Stimulated activated CD8-positive, alpha-beta memory T cell treated with anti-CD3 and anti-CD28 coated beads, Interleukin-12 subunit alpha, Interleukin-12 subunit beta, amount 100 ng/mL, for 1 hour (primary cell): ENCODE data around the gene SETX.
A peak's percentile ranks its signal among the peaks of the same experiment; 100 is the strongest.
"Not testable (repeated sequence)": the region's sequence is repeated elsewhere in the genome, so short reads cannot be mapped to it uniquely, and the experiment has no call there.

Experiments
- DNase-seq: peaks from one replicate; pipeline ENCODE4 v3.0.0-alpha.2; 2020; ENCODE audit warnings: low read depth

Gene SETX, protein sequence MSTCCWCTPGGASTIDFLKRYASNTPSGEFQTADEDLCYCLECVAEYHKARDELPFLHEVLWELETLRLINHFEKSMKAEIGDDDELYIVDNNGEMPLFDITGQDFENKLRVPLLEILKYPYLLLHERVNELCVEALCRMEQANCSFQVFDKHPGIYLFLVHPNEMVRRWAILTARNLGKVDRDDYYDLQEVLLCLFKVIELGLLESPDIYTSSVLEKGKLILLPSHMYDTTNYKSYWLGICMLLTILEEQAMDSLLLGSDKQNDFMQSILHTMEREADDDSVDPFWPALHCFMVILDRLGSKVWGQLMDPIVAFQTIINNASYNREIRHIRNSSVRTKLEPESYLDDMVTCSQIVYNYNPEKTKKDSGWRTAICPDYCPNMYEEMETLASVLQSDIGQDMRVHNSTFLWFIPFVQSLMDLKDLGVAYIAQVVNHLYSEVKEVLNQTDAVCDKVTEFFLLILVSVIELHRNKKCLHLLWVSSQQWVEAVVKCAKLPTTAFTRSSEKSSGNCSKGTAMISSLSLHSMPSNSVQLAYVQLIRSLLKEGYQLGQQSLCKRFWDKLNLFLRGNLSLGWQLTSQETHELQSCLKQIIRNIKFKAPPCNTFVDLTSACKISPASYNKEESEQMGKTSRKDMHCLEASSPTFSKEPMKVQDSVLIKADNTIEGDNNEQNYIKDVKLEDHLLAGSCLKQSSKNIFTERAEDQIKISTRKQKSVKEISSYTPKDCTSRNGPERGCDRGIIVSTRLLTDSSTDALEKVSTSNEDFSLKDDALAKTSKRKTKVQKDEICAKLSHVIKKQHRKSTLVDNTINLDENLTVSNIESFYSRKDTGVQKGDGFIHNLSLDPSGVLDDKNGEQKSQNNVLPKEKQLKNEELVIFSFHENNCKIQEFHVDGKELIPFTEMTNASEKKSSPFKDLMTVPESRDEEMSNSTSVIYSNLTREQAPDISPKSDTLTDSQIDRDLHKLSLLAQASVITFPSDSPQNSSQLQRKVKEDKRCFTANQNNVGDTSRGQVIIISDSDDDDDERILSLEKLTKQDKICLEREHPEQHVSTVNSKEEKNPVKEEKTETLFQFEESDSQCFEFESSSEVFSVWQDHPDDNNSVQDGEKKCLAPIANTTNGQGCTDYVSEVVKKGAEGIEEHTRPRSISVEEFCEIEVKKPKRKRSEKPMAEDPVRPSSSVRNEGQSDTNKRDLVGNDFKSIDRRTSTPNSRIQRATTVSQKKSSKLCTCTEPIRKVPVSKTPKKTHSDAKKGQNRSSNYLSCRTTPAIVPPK (N-terminal part only)

GRCh38 chr9:132354637-132355355, at the start of gene SETX:
Gene SETX (minus strand): TSS chr9:132354986. CDS start chr9:132349428, 5,558 bp downstream.
- DNase-seq: peak; percentile 92

- no peak for DNase-seq
Measured at GRCh38 chr9:132404228-132404881, 49.6 kb upstream of the SETX start.

GRCh38 chr9:132401824-132402223, 47.0 kb upstream of the SETX start:
- DNase-seq: no peak

DNA sequence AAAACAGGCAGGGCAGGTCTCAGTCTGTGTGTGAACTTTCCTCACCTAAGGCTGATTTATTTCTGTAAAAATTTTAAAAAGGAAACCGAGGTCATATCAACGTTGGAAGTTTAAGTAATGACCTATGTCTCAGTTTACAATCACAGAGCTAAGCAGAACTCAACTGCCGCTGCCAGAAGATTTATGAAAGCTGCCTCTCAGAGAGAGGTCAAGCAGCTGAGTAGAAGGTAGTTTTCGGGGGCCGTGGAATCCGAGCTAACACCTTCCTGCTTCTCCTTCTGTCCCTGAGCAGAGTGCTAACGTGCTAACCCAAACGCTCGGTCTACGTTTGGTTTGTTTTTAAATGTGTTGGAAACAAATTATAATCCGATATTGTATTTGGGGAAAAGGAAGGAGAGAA, 40.8 kb upstream of the SETX start:
- no peak for DNase-seq

GRCh38 chr9:132391449-132391848, 36.7 kb upstream of the SETX start:
- no peak for DNase-seq

DNA sequence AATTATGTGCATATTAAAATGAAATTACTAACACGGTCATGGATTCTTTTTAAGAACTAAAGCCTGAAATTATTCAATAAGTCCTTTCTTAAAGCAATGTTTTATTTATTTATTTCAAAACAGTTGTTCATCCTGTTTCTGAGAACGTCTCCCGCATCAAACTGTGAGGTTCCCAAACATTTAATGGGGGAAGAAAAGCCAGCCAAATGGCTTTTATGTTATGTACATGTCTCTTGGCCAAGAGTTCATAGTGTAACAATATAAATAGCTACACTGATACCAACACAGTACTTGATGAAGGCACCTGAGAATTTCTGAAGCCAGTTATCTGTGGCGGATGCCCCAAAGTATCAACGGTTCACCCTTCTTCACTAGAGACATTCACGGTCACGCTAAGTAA, 36.2 kb upstream of the SETX start:
- no peak for DNase-seq

GRCh38 chr9:132387133-132387532, 32.3 kb upstream of the SETX start:
- DNase-seq: no peak

GRCh38 chr9:132384376-132384775, 29.6 kb upstream of the SETX start:
- no peak for DNase-seq

- DNase-seq: no peak
Measured at GRCh38 chr9:132383462-132383883, 28.7 kb upstream of the SETX start.

GRCh38 chr9:132381966-132382541, 27.3 kb upstream of the SETX start:
- no peak for DNase-seq

DNA sequence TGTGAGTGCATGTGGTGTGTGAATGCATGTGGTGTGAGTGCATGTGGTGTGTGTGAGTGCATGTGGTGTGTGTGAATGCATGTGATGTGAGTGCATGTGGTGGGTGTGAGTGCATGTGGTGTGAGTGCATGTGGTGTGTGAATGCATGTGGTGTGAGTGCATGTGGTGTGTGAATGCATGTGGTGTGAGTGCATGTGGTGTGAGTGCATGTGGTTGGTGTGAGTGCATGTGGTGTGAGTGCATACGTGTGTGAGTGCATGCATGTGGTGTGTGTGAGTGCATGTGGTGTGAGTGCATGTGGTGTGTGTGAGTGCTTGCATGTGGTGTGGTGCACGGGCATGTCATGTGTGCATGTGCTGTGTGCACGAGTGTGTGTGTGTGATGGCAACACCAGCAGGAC, 23.6 kb upstream of the SETX start:
- not testable (repeated sequence) for DNase-seq

DNA sequence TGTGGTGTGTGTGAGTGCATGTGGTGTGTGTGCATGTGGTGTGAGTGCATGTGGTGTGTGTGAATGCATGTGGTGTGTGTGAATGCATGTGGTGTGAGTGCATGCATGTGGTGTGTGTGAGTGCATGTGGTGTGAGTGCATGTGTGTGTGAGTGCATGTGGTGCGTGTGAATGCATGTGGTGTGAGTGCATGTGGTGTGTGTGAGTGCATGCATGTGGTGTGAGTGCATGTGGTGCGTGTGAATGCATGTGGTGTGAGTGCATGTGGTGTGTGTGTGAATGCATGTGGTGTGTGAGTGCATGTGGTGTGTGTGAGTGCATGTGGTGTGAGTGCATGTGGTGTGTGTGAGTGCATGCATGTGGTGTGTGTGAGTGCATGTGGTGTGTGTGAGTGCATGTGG, 23.0 kb upstream of the SETX start:
- DNase-seq: not testable (repeated sequence)

- DNase-seq: no peak
Measured at GRCh38 chr9:132372177-132373095, 17.6 kb upstream of the SETX start.

- DNase-seq: no peak
Measured at GRCh38 chr9:132370592-132370991, 15.8 kb upstream of the SETX start.

DNA sequence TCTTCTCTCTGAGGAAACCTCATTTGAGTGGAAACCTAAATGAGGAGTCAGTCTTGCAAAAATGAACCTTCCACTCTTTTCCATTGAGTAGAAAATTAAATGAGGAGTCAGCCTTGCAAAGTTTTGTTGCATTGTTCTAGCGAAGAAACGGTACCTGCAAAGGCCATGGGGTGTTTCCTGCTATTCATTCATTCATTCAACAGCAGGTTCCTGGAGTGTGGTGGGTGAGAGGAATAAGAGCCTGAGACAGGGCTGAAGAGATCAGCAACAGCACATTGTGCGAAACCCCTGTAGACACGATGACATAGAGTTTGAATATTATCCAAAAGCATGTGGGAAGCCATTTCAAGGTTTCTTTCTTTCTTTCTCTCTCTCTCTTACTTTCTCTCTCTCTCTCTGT, 14.6 kb upstream of the SETX start:
- no peak for DNase-seq

DNA sequence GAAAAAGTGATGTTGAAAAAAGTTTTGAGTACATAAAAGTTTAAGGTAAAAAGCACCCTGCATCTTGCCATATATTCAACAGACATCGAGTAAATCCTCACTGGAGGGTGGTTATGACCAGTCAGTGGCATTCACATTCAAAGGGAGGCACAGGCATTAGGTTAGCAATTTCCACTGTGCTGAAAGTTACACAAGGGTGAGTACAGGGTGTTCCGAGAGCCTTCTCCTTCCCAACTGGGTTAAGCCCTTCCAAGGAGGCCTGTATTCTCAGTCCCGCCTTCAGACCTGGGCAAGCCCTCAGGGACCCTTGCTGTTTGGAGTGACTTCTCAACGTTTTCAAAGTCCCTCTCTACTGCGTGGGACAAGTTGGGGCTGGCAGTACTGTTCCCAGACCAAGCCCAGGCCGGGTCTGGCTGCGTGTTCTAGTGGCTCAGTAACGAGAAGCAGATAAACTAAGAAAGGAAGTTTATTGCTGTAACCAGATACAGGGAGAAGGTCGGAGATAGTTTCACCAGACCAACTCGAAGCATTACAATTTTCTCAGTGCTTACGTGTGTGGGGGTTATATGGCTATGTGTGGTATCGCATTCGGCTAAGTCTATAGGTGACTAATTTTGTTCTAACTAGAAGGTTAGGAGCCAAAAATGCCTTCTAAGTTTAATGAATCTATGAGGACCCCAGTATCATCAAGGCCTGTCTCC, 13.0 kb upstream of the SETX start:
- no peak for DNase-seq

GRCh38 chr9:132366481-132366880, 11.7 kb upstream of the SETX start:
- no peak for DNase-seq

GRCh38 chr9:132365986-132366385, 11.2 kb upstream of the SETX start:
- no peak for DNase-seq

GRCh38 chr9:132364068-132364467, 9.3 kb upstream of the SETX start:
- DNase-seq: no peak
